Thyroid gland (tissue), 4 donors: ENCODE data around the gene ZNF701.

Source experiments
- CTCF ChIP-seq, 6 experiments: fragments of 200-600 bp in 3 of 6; fragments of 450-650 bp in 3 of 6; sonication (generic) in 3 of 6; IDR thresholded peaks; one replicate each; pipeline ENCODE4 v1.5.1; 2016 to 2019; ENCODE audit warnings: antibody characterized with exemption in 6 of 6, mild to moderate bottlenecking in 2 of 6, inconsistent platforms in 1 of 6, moderate library complexity in 1 of 6
- POLR2A ChIP-seq, 2 donors: fragments of 450-650 bp; IDR thresholded peaks; one replicate each; pipeline ENCODE4 v1.6.1; 2017; ENCODE audit warnings: antibody characterized with exemption in 2 of 2, mild to moderate bottlenecking in 2 of 2, moderate library complexity in 1 of 2

DNA sequence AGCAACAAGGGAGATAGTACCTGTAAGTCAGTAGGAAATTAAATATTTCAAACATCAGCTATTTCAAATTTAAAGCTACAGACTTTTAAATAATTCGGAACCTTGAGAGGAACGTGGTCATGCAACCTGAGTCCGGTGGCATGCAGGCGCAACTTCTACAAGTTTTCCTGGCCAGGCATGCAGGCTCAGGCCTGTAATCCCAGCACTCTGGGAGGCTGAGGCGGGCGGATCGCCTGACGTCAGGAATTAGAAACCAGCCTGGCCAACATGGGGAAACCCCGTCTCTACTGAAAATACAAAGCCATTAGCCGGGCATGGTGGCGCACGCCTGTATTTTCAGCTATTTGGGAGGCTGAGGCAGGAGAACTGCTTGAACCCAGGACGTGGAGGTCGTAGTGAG is 2.2 kb upstream of the ZNF701 start:
- TF ChIP-seq CTCF (IDR thresholded peaks at IDR 0.05): no peak
- TF ChIP-seq POLR2A (IDR thresholded peaks at IDR 0.05): no peak
